HG02588 (cell line): ENCODE results near the gene METTL21C.

ENCODE experiments used
- ATAC-seq: cut with Tn5 transposase; IDR thresholded peaks from one replicate; pipeline ENCODE4 v1.9.1; 2021; ENCODE audit warnings: mild to moderate bottlenecking, moderate library complexity; ENCODE audit not compliant: unreplicated experiment

METTL21C gene

GRCh38 chr13:102694937-102695336, at the start of gene METTL21C:
Gene METTL21C, minus strand, starts transcription at chr13:102695044. Its CDS starts 546 bp downstream, at chr13:102694498.
- ATAC-seq = no peak

DNA sequence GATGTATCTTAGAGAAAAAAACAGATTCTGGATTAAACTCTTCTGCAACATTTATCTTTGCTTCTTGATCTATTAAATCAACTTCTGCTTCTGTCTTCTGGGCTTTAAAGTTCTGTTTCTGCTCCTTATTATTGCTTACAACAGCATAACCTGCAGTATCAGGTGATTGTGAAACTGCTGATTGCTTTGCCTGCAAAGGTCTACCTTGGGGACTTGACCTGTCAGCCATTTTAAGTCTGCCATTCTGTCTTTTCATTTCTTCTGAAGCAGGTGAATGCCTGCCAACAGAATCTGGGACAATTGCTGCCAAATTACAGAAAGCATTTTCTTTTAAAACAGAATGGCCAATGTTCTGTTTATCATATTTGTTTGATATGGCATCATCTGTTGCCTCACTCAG, 47.7 kb upstream of the METTL21C start:
- ATAC-seq = no peak

GRCh38 chr13:102742101-102742500, 47.3 kb upstream of the METTL21C start:
- no peak for ATAC-seq

DNA sequence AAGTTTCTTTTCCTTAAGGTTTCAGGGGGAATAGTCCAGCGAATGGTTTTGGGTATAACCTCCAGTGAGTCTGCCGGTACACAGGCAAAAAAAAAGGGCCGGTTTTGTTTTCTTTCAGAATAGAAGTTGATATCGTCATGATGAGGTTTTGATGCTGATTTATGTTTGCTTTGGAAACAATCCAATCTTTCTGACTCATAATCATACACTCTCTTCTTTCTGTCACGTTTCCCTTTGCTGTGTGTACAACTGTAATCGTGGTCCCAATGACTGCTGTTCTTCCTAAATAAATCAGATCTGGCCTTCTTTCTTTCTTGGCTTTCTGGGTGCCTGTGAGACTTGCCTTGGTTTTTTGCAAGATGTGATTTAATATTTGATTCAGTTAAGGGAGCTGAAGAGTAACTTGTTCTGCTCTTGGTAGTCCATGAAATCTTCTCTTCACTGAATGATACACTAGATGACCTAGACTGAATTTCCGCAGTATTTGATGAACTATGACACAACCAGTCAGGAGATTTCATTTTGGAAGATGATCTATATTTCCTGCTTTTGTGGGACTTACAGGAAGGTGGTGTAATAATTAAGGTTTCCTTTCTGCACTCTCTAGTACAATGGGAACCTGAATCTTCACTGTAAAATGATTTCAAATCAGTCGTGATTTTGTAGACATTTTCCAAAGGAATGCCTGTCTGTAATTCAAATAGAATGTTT, 34.9 kb upstream of the METTL21C start:
- no peak for ATAC-seq

- ATAC-seq = no peak
Measured at GRCh38 chr13:102726430-102726829, 31.6 kb upstream of the METTL21C start.

DNA sequence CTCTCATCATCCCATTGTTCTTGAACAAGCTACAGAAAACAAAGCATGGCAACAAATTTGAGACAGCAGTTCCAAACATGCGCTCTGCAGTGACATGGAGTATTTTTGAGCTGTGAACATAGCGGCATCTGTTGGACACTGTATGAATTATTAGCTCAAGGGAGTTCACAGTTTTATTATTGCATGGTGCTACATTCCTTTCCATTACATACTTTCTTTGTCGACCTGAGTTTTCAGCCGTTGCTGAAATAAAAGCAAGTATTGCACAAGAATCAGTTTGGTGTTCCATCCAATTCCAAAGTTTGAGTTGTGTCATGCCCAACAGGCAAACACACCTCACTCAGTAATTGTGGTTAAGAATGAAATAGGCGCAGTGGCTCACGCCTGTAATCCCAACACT, 30.1 kb upstream of the METTL21C start:
- ATAC-seq = no peak

- ATAC-seq = no peak
Measured at GRCh38 chr13:102721800-102722231, 27.0 kb upstream of the METTL21C start.

DNA sequence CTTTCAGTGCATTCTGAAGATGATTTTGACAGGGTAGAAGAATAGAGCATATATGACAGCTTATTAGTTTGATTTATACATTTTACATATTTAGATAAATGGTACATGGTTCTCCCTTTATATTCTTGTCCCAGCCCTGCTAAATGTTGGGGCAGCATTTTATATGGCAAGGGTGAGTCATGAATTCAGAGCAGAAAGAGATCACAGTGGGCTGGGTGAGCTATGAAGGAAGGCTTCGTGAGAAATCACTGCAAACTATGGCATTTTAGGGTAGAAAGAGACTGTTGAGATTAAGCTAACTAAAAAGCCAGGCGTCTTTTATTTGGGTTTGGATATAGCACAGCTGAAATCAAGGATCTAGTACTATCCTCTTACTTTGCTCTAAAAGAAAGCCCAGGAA, 23.9 kb upstream of the METTL21C start:
- no peak for ATAC-seq

- no peak for ATAC-seq
Measured at GRCh38 chr13:102715447-102715846, 20.6 kb upstream of the METTL21C start.

DNA sequence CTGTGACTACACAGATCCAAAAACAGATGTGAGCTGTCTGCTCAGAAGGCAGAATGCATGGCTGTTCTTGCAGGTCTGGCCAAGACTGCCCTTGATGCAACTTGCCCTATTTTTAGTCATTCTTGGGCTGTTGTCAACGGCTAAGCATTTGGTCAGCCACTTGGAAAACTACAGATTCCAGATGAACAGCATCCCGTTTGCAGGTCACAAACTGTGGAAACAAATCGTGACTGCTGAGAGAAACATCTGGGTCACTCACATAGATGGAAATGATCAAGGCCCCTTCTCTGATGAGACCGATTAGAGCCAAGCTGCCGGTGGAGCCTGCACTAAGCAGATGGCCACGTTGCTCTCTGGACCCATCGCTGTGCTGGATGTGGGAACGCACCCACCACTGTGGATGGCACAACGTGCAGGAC, 15.4 kb upstream of the METTL21C start:
- no peak for ATAC-seq

DNA sequence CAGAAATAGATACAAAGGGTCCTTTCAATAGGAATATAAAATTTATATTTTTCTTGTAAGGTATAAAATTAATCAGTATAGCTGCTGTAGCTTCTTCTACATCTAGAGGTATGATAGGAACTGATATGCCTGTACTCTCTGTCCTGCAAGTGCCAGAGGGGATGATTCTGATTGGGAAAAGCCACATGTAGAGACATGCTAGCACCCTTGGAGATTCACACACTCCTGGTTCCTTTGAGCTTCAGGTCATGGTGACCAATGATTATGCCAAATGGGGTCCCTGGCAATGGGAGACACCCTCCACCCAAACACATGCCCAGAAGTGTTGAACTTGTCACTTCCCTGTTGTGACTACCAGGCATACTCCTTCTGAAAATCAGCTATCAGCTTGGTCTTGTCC, 14.7 kb upstream of the METTL21C start:
- ATAC-seq = no peak

DNA sequence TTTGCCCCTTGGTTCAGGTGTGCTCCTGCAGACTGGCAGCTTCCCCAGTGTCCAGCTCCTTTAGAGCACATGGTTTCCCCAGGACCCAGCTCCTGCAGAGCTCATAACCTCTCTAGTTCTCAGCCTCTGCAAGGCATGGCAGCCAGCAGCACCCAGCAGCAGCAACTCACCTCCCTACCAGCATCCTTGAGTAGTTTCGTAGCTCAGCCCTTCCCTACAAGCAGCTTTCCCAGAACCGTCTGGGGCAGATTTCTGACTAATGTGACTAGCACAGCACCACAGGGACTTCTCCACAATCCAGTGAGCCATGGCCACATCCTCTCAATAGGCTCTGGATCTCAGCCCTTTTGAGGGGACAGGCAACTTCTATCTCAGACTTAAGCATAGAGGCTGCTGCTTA, 14.1 kb upstream of the METTL21C start:
- ATAC-seq = no peak

GRCh38 chr13:102708211-102708610, 13.4 kb upstream of the METTL21C start:
- no peak for ATAC-seq

GRCh38 chr13:102707467-102707866, 12.6 kb upstream of the METTL21C start:
- no peak for ATAC-seq

- no peak for ATAC-seq
Measured at GRCh38 chr13:102704238-102705058, 9.6 kb upstream of the METTL21C start.

GRCh38 chr13:102703726-102704035, 8.8 kb upstream of the METTL21C start:
- ATAC-seq = no peak

- no peak for ATAC-seq
Measured at GRCh38 chr13:102702965-102703725, 8.3 kb upstream of the METTL21C start.

DNA sequence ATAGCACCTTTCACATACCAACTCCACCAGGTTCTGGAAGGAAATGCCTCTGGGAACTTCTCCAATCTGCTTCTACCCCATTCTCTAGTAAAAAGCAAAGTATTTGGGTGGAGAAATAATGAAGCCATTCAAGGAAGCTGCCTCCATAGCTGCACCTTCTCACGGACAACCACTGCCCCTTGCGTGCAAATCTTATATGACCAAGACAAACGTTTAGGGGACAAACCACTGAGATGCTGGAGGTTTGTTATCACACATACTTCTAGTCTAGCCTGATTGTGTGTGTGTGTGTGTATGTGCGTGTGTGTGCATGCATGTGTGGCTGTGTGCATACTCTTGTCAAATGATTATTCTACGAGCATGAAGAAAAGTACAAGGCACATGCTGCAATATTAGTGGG, 6.5 kb upstream of the METTL21C start:
- no peak for ATAC-seq

DNA sequence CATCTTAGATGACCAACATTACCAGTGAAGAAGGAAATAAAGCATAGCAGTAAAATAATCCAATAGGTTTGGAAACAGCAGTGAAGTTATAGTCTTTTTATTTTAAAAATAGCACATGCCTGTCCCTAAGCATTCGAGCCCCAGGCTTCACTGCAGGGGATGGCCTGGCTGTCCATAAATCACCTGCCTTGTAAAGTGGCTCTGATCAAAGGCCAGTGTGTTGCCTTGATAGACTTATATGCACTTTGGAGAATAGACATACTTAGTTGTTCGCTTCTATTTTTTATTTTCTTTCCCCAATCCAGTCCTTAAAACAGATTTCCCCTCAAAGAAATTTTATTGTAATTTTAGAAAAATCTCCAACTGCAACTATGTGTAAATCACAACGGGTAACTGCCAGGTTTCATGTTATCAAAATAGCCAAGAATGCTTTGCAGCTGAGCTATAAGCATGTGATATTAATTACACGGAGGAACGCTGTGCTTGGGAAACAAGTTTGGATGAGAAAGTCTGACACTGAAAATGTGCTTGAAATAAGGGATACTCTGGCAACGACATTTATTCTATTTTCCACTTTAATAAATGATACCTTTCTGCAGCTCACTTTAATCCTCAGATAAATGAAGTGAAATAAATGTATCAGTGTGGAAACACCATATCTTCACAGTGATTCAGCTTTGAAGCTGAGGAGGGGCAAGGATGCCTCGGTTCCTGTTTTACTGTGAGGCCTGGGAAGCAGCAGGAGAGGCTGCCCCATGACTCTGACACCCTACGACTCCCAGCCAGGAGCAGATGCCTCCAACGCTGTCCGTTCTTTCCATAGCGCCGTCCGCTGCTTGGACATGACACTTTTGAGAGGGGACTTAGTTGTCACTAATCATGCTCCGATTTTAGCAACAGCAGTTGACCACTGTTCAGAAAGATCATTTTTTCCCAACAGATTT, 5.5 kb upstream of the METTL21C start:
- no peak for ATAC-seq

- no peak for ATAC-seq
Measured at GRCh38 chr13:102699504-102699903, 4.7 kb upstream of the METTL21C start.

DNA sequence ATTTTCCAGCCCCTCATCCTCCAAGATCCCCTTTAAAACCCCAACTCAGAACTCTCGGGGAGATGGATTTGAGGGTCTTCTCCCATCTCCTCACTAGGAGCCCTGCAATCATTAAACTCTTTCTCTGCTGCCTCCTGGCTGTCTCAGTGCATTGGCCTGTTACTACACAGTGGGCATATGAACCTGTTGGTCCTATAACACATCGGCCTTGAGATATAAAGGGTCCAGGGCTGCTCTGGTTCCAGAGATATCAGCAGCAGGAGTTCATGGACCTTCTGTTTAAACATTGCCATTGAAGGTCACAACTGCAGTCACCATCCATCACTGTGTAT, 3.8 kb upstream of the METTL21C start:
- no peak for ATAC-seq
